ENCODE measurements around the gene DCDC2C.

The DCDC2C gene

DNA sequence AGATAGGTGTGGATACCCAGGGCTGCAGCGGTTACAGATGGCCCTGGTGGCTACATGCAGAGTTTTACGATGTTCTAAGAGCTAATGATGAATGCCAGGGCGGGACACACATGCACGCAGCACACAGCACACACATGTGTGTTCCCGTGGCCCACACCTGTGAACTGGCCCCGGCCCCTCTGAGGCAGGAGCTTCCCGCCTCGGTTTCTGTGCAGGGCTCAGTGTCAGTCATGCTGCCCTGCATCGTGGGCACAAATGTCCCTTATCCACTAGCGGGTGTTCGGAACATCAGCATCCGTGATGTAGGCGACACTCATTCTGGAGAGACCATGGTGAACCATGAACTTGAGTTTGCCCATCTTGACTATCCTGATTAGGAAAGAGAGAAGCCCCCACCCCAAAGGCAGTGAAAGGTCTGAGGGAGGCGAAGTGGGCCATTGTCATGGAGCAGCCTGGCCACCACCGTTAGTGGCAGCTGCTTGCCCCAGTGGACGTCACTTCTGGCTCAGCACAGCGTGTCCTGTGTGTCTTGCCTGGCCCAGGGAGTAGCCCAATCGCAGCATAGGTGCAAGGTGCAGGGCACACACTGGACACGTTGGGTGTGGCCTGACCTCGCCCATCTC lies 43.8 kb downstream of the DCDC2C start:
- CTCF ChIA-PET: interaction anchor here (0.6 kb wide), 1 partner anchor 1574 kb away, joined by 3 read pairs; no protein-coding TSS in a partner anchor

GRCh38 chr2:3747826-3748225 lies 44.5 kb downstream of the DCDC2C start:
- TF ChIP-seq, protein P1, sequence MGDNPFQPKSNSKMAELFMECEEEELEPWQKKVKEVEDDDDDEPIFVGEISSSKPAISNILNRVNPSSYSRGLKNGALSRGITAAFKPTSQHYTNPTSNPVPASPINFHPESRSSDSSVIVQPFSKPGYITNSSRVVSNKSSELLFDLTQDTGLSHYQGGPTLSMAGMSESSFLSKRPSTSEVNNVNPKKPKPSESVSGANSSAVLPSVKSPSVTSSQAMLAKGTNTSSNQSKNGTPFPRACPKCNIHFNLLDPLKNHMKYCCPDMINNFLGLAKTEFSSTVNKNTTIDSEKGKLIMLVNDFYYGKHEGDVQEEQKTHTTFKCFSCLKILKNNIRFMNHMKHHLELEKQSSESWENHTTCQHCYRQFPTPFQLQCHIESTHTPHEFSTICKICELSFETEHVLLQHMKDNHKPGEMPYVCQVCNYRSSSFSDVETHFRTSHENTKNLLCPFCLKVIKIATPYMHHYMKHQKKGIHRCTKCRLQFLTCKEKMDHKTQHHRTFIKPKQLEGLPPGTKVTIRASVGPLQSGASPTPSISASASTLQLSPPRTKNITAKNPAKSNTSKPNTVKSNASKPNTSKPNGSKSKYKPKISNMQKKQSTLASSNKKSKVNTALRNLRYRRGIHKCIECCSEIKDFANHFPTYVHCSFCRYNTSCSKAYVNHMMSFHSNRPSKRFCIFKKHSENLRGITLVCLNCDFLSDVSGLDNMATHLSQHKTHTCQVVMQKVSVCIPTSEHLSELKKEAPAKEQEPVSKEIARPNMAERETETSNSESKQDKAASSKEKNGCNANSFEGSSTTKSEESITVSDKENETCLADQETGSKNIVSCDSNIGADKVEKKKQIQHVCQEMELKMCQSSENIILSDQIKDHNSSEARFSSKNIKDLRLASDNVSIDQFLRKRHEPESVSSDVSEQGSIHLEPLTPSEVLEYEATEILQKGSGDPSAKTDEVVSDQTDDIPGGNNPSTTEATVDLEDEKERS (tag by site-specific recombination; IDR thresholded peaks at IDR 0.05): no peak
- TF ChIP-seq ZNF785 (tag by site-specific recombination; IDR thresholded peaks at IDR 0.05) (no peak), ZSCAN5A (tag by site-specific recombination; IDR thresholded peaks at IDR 0.05) (no peak), HOXC10 (CRISPR knock-in tag; IDR thresholded peaks at IDR 0.05) (no peak), IKZF3 (tag by site-specific recombination; IDR thresholded peaks at IDR 0.05) (no peak), ZEB2 (tag by site-specific recombination; IDR thresholded peaks at IDR 0.05) (no peak), ZNF626 (tag by site-specific recombination; IDR thresholded peaks at IDR 0.05) (no peak), ZNF624 (tag by site-specific recombination; IDR thresholded peaks at IDR 0.05) (no peak), KLF1 (tag by site-specific recombination; IDR thresholded peaks at IDR 0.05) (no peak), GLI4 (tag by site-specific recombination; IDR thresholded peaks at IDR 0.05) (no peak), ZNF473 (tag by site-specific recombination; IDR thresholded peaks at IDR 0.05) (no peak)
- TF ChIP-seq, protein P2, sequence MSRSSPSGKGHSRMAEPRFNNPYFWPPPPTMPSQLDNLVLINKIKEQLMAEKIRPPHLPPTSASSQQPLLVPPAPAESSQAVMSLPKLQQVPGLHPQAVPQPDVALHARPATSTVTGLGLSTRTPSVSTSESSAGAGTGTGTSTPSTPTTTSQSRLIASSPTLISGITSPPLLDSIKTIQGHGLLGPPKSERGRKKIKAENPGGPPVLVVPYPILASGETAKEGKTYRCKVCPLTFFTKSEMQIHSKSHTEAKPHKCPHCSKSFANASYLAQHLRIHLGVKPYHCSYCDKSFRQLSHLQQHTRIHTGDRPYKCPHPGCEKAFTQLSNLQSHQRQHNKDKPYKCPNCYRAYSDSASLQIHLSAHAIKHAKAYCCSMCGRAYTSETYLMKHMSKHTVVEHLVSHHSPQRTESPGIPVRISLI (tag by site-specific recombination; IDR thresholded peaks at IDR 0.05): no peak

More for the DNA sequence above, 43.8 kb downstream of the DCDC2C start:
- H3K4me1 ChIP-seq (ENCODE audit: control insufficient read depth, insufficient read depth, low read length): no peaks in the 10 kb centered on the region
- no peaks in the 10 kb centered on the region for H3K9me3 ChIP-seq (ENCODE audit: control insufficient read depth, insufficient read depth, low read depth, low read length)
- no peak overlapping the region for H3K27ac ChIP-seq (ENCODE audit: extremely low read depth, low read depth, low read length)
- POLR2A ChIA-PET: no interaction called here
- no peak overlapping the region for H3K4me3 ChIP-seq (ENCODE audit: low read depth, low read length)
- no peak for TF ChIP-seq ZNF621 (tag by site-specific recombination; IDR thresholded peaks at IDR 0.05)
- no peak for TF ChIP-seq EGR2 (tag by site-specific recombination; IDR thresholded peaks at IDR 0.05; ENCODE audit: low read depth)
- TF ChIP-seq ZNF2 (tag by site-specific recombination; IDR thresholded peaks at IDR 0.05): no peak
- no peak for TF ChIP-seq ZNF843 (tag by site-specific recombination; IDR thresholded peaks at IDR 0.05)
- no peak for TF ChIP-seq PRDM1 (tag by site-specific recombination; IDR thresholded peaks at IDR 0.05)
- no peak for TF ChIP-seq CTCF (tag by site-specific recombination; IDR thresholded peaks at IDR 0.05)
- TF ChIP-seq ZNF560 (tag by site-specific recombination; IDR thresholded peaks at IDR 0.05; ENCODE audit: borderline replicate concordance): no peak
- H3K36me3 ChIP-seq (ENCODE audit: control insufficient read depth in 2 of 2, insufficient read depth in 1 of 2, low read length in 2 of 2): no peaks in the 10 kb centered on the region

More at GRCh38 chr2:3747826-3748225, 44.5 kb downstream of the DCDC2C start:
- Histone ChIP-seq H3K27ac (ENCODE audit: extremely low read depth, low read depth, low read length) (no peak overlapping the region), H3K9me3 (ENCODE audit: control insufficient read depth, insufficient read depth, low read depth, low read length) (no peaks in the 10 kb centered on the region), H3K4me1 (ENCODE audit: control insufficient read depth, insufficient read depth, low read length) (no peaks in the 10 kb centered on the region), H3K4me3 (ENCODE audit: low read depth, low read length) (no peak overlapping the region), H3K36me3 (ENCODE audit: control insufficient read depth in 2 of 2, insufficient read depth in 1 of 2, low read length in 2 of 2) (no peaks in the 10 kb centered on the region)
- POLR2A ChIA-PET: no interaction called here
- CTCF ChIA-PET: no interaction called here

Measured in HEK293 (cell line).